Parathyroid adenoma (tissue), 2 donors: Measurements from ENCODE around the gene SRSF12.

Source experiments
- H2AFZ ChIP-seq: fragments of 300-600 bp; sonication (generic); one replicate; pipeline ENCODE4 v1.7.0; 2017; ENCODE audit warnings: antibody characterized with exemption, mild to moderate bottlenecking
- H3K27ac ChIP-seq: fragments of 300-600 bp; sonication (generic); one replicate; pipeline ENCODE4 v1.7.0; 2017
- H3K27me3 ChIP-seq: fragments of 300-600 bp; sonication (generic); one replicate; pipeline ENCODE4 v1.7.0; 2017; ENCODE audit warnings: low read length; ENCODE audit not compliant: control insufficient read depth, insufficient read depth
- H3K36me3 ChIP-seq: fragments of 300-600 bp; sonication (generic); one replicate; pipeline ENCODE4 v1.7.0; 2017; ENCODE audit warnings: low read length; ENCODE audit not compliant: control insufficient read depth, insufficient read depth
- H3K4me1 ChIP-seq: fragments of 300-600 bp; sonication (generic); one replicate; pipeline ENCODE4 v1.7.0; 2017; ENCODE audit warnings: control low read depth
- H3K4me2 ChIP-seq: fragments of 300-600 bp; sonication (generic); one replicate; pipeline ENCODE4 v1.7.0; 2017; ENCODE audit warnings: low read length
- H3K4me3 ChIP-seq: fragments of 300-600 bp; sonication (generic); one replicate; pipeline ENCODE4 v1.7.0; 2017; ENCODE audit warnings: low read depth, low read length
- H3K79me2 ChIP-seq: fragments of 300-600 bp; sonication (generic); one replicate; pipeline ENCODE4 v1.7.0; 2017; ENCODE audit warnings: control low read depth
- H3K9ac ChIP-seq: fragments of 300-600 bp; sonication (generic); one replicate; pipeline ENCODE4 v1.7.0; 2017; ENCODE audit warnings: mild to moderate bottlenecking
- H3K9me3 ChIP-seq: fragments of 300-600 bp; sonication (generic); one replicate; pipeline ENCODE4 v1.7.0; 2017; ENCODE audit warnings: low read length; ENCODE audit not compliant: control insufficient read depth
- TF ChIP-seq, protein P1 (sequence below): fragments of 300-600 bp; sonication (generic); IDR thresholded peaks from one replicate; pipeline ENCODE4 v1.7.0; 2017; ENCODE audit warnings: antibody characterized with exemption, mild to moderate bottlenecking
- donor health status: primary hyperparathyroidism.

Gene SRSF12

DNA sequence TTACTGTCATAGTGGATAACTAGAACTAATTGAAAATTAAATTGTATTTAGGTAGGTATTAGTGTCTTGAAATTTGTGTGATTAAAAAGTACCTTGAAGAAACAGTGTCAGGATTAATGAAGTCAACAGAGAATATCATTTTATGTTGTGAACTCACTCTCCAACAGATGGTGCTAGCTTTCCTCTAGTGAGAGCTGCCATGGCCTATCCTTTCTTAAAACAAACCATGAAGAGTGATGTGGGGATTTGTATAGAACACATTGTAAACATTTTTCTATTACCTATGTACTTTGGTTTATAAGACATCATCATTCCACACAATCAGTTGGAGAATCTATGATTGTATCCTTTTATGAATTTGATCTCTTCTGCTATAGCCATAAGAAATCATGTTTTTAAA lies 4.8 kb upstream of the SRSF12 start:
- H3K36me3 ChIP-seq, result no peaks in the 10 kb centered on the region
- H3K27ac ChIP-seq, result no peak overlapping the region
- H3K9ac ChIP-seq, result no peak overlapping the region
- H3K4me2 ChIP-seq, result no peak overlapping the region
- H2AFZ ChIP-seq, result no peak overlapping the region
- H3K4me1 ChIP-seq, result no peaks in the 10 kb centered on the region
- TF ChIP-seq, protein P1, sequence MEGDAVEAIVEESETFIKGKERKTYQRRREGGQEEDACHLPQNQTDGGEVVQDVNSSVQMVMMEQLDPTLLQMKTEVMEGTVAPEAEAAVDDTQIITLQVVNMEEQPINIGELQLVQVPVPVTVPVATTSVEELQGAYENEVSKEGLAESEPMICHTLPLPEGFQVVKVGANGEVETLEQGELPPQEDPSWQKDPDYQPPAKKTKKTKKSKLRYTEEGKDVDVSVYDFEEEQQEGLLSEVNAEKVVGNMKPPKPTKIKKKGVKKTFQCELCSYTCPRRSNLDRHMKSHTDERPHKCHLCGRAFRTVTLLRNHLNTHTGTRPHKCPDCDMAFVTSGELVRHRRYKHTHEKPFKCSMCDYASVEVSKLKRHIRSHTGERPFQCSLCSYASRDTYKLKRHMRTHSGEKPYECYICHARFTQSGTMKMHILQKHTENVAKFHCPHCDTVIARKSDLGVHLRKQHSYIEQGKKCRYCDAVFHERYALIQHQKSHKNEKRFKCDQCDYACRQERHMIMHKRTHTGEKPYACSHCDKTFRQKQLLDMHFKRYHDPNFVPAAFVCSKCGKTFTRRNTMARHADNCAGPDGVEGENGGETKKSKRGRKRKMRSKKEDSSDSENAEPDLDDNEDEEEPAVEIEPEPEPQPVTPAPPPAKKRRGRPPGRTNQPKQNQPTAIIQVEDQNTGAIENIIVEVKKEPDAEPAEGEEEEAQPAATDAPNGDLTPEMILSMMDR, result peak; percentile 50
- no peaks in the 10 kb centered on the region for H3K79me2 ChIP-seq
- H3K4me3 ChIP-seq, result no peak overlapping the region
- H3K27me3 ChIP-seq, result no peaks in the 10 kb centered on the region
- no peaks in the 10 kb centered on the region for H3K9me3 ChIP-seq

DNA sequence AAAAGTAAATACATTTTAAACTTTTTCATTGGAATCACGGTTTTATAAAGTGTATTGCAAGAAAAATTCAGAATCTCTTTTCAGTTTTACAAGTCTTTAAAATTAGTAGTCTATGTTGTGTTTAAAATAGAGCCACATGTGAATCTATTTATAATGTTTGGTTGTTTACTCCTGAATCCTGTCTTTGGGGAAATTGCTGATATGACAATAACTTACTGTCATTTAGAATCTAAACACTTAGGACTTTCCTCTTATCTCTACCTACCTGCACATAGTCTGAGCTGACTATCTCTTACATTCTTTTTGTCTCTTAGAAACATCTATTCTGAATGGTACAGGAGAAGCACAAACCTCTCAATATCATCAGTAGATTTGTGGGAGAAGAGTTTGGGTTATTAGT lies 4.1 kb upstream of the SRSF12 start:
- Histone ChIP-seq H2AFZ (no peak overlapping the region), H3K36me3 (no peaks in the 10 kb centered on the region), H3K27ac (no peak overlapping the region), H3K9ac (no peak overlapping the region), H3K79me2 (no peaks in the 10 kb centered on the region), H3K4me2 (no peak overlapping the region), H3K4me1 (peaks cover 2% of the 10 kb centered on the region), H3K9me3 (no peaks in the 10 kb centered on the region), H3K4me3 (no peak overlapping the region), H3K27me3 (no peaks in the 10 kb centered on the region)
- TF ChIP-seq, protein P1, result no peak

DNA sequence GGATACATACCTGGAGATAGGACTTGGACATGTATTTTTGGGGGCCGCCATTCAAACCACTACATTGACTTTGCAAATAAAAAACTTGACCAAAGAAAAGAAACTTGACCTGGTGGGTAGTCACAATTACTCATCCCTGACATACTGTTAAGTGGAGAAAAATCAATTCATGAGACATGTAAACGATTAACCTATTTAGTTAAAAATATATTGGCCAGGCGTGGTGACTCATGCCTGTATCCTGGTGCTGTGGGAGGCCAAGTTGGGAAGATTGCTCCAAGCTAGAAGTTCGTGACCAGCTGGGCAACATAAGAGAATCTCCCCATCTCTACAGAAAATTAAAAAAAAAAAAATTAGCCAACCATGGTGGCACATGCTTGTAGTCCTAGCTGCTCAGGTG lies 2.5 kb upstream of the SRSF12 start:
- H3K4me3 ChIP-seq, result no peak overlapping the region

DNA sequence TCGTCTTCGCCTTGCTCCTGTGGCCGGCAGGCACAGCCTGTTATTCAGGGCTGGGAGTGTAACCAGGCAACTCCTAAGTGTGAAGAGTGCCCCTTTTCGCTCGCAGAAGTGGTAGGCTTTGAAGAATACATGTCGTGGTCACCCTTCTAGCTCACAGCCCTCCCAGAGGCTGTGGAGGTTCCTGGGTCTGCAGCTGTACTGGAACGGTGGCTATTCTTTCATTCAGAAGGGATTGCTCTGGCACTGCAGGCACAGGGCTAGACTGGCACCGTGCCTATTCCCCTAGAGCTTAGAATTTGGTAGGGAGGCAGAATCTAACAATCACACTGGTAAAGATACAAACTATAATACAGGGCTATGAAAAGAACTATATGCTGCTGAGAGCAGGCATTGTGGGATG lies 1.1 kb upstream of the SRSF12 start:
- H3K4me3 ChIP-seq, result no peak overlapping the region
- no peak overlapping the region for H3K4me2 ChIP-seq
- H3K27ac ChIP-seq, result no peak overlapping the region
- peaks cover 4% of the 10 kb centered on the region for H3K4me1 ChIP-seq
- H3K79me2 ChIP-seq, result peaks cover 8% of the 10 kb centered on the region
- TF ChIP-seq, protein P1, result no peak
- H3K9me3 ChIP-seq, result no peaks in the 10 kb centered on the region
- H3K9ac ChIP-seq, result no peak overlapping the region
- peak overlapping the region; percentile 16 for H2AFZ ChIP-seq
- H3K36me3 ChIP-seq, result no peaks in the 10 kb centered on the region
- H3K27me3 ChIP-seq, result no peaks in the 10 kb centered on the region

More for the DNA sequence above, 2.5 kb upstream of the SRSF12 start:
- Histone ChIP-seq H2AFZ (no peak overlapping the region), H3K9me3 (no peaks in the 10 kb centered on the region), H3K79me2 (no peaks in the 10 kb centered on the region), H3K9ac (no peak overlapping the region), H3K36me3 (no peaks in the 10 kb centered on the region), H3K4me2 (no peak overlapping the region), H3K27me3 (no peaks in the 10 kb centered on the region), H3K27ac (no peak overlapping the region), H3K4me1 (peaks cover 4% of the 10 kb centered on the region)
- TF ChIP-seq, protein P1, result no peak

DNA sequence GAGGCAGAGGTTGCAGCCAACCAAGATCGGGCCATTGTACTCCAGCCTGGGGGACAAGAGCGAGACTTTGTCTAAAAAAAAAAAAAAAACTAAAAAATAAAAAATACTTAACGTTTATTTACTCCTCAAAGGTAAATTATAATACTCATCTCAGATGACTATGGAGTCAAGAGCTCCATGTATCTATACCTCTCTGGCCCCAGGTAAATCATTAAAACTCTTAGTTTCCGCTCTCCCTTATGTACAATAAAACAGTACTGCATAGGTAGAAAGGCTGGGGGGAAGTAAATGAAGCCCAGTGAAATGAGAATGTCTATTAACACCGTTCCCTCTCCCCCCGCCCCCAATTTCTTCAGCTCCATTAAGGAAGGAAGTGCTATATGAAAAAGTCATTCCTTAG lies 1.2 kb downstream of the SRSF12 start:
- peak overlapping the region; percentile 77 for H3K4me3 ChIP-seq
- no peak overlapping the region for H3K9ac ChIP-seq
- peak overlapping the region; percentile 98 for H2AFZ ChIP-seq
- H3K4me2 ChIP-seq, result peak overlapping the region; percentile 96
- no peaks in the 10 kb centered on the region for H3K36me3 ChIP-seq
- H3K27me3 ChIP-seq, result no peaks in the 10 kb centered on the region
- no peaks in the 10 kb centered on the region for H3K9me3 ChIP-seq
- H3K79me2 ChIP-seq, result peaks cover 21% of the 10 kb centered on the region
- TF ChIP-seq, protein P1, result no peak
- no peak overlapping the region for H3K27ac ChIP-seq
- peaks cover 4% of the 10 kb centered on the region for H3K4me1 ChIP-seq
